SK-N-SH treated with all-trans-retinoic acid at 6 μM for 48 hours (cell line): ENCODE measurements around the gene TNIK.

Experiments
- RARB ChIP-seq: fragments of 250-450 bp; sonication (Bioruptor Pico); IDR thresholded peaks from 2 replicates; pipeline ENCODE4 v1.8.0; 2021; ENCODE audit warnings: mild to moderate bottlenecking, moderate library complexity
- ZFP30 ChIP-seq: fragments of 450-650 bp; formaldehyde crosslinking; IDR thresholded peaks from 2 replicates; pipeline ENCODE4 v1.5.0; 2022; ENCODE audit warnings: mild to moderate bottlenecking, moderate library complexity
- ZNF8 ChIP-seq: fragments of 450-650 bp; formaldehyde crosslinking; IDR thresholded peaks from 2 replicates; pipeline ENCODE4 v1.5.0; 2020; ENCODE audit warnings: mild to moderate bottlenecking, moderate library complexity
- TF ChIP-seq, protein P1 (sequence below): fragments of 250-450 bp; sonication (Bioruptor Pico); IDR thresholded peaks from 2 replicates; pipeline ENCODE4 v1.8.0; 2020; ENCODE audit warnings: mild to moderate bottlenecking, moderate library complexity, borderline replicate concordance
- TF ChIP-seq, protein P2 (sequence below): fragments of 250-450 bp; sonication (Bioruptor Pico); IDR thresholded peaks from 2 replicates; pipeline ENCODE4 v1.5.1; 2021; ENCODE audit warnings: mild to moderate bottlenecking, moderate library complexity

DNA sequence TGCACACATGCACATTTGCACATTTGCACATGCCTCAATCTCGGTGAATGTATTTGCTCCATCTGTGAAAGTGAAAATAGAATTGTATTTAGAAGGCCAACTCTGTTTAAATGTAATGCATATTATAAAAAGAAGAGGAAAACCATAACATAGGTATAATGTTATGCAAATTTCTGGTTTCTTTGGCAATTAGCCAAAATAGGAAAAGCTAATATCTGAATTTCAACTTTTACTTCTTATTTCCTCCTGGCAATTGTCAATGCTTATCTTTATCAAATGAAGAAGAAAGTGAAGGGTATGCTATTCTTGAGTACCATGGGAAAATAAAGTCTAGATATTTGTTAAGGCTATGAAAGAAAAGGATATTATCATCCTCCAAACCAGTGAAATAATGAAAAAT lies 357.0 kb downstream of the TNIK start:
- TF ChIP-seq, protein P1, sequence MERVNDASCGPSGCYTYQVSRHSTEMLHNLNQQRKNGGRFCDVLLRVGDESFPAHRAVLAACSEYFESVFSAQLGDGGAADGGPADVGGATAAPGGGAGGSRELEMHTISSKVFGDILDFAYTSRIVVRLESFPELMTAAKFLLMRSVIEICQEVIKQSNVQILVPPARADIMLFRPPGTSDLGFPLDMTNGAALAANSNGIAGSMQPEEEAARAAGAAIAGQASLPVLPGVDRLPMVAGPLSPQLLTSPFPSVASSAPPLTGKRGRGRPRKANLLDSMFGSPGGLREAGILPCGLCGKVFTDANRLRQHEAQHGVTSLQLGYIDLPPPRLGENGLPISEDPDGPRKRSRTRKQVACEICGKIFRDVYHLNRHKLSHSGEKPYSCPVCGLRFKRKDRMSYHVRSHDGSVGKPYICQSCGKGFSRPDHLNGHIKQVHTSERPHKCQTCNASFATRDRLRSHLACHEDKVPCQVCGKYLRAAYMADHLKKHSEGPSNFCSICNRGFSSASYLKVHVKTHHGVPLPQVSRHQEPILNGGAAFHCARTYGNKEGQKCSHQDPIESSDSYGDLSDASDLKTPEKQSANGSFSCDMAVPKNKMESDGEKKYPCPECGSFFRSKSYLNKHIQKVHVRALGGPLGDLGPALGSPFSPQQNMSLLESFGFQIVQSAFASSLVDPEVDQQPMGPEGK, result no peak
- TF ChIP-seq, protein P2, sequence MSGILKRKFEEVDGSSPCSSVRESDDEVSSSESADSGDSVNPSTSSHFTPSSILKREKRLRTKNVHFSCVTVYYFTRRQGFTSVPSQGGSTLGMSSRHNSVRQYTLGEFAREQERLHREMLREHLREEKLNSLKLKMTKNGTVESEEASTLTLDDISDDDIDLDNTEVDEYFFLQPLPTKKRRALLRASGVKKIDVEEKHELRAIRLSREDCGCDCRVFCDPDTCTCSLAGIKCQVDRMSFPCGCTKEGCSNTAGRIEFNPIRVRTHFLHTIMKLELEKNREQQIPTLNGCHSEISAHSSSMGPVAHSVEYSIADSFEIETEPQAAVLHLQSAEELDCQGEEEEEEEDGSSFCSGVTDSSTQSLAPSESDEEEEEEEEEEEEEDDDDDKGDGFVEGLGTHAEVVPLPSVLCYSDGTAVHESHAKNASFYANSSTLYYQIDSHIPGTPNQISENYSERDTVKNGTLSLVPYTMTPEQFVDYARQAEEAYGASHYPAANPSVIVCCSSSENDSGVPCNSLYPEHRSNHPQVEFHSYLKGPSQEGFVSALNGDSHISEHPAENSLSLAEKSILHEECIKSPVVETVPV (CRISPR knock-in tag), result no peak
- TF ChIP-seq ZFP30, result no peak
- TF ChIP-seq RARB (CRISPR knock-in tag), result no peak
- TF ChIP-seq ZNF8 (CRISPR knock-in tag), result no peak
